ENCODE results near the gene ZNF816.

The ZNF816 gene

GRCh38 chr19:53007200-53007599 lies 44.5 kb upstream of the ZNF816 start:
- no peak for DNase-seq
- TF ChIP-seq CTCF (IDR thresholded peaks at IDR 0.05; ENCODE audit: low read depth, low read length) = no peak
- H3K9me3 ChIP-seq (ENCODE audit: severe bottlenecking) = no peaks in the 10 kb centered on the region
- H3K4me3 ChIP-seq (ENCODE audit: low read depth, low read length) = no peak overlapping the region
- no peak overlapping the region for H3K27ac ChIP-seq
- H3K27me3 ChIP-seq (ENCODE audit: insufficient read depth, low read depth, severe bottlenecking) = no peaks in the 10 kb centered on the region
- no peaks in the 10 kb centered on the region for H3K36me3 ChIP-seq

- Histone ChIP-seq H3K27me3 (ENCODE audit: insufficient read depth, low read depth, severe bottlenecking) (no peaks in the 10 kb centered on the region), H3K4me3 (ENCODE audit: low read depth, low read length) (no peak overlapping the region), H3K27ac (no peak overlapping the region), H3K36me3 (no peaks in the 10 kb centered on the region), H3K9me3 (ENCODE audit: severe bottlenecking) (no peaks in the 10 kb centered on the region)
- no peak for TF ChIP-seq CTCF (IDR thresholded peaks at IDR 0.05; ENCODE audit: low read depth, low read length)
- no peak for DNase-seq
Measured at GRCh38 chr19:53004242-53004641, 41.6 kb upstream of the ZNF816 start.

- Histone ChIP-seq H3K9me3 (ENCODE audit: severe bottlenecking) (no peaks in the 10 kb centered on the region), H3K27ac (no peak overlapping the region), H3K36me3 (no peaks in the 10 kb centered on the region), H3K27me3 (ENCODE audit: insufficient read depth, low read depth, severe bottlenecking) (no peaks in the 10 kb centered on the region), H3K4me3 (ENCODE audit: low read depth, low read length) (no peak overlapping the region)
- TF ChIP-seq CTCF (IDR thresholded peaks at IDR 0.05; ENCODE audit: low read depth, low read length) = no peak
- no peak for DNase-seq
Measured at GRCh38 chr19:53002479-53002878, 39.8 kb upstream of the ZNF816 start.

GRCh38 chr19:52997975-52998374 lies 35.3 kb upstream of the ZNF816 start:
- no peak overlapping the region for H3K4me3 ChIP-seq (ENCODE audit: low read depth, low read length)
- DNase-seq = no peak
- no peaks in the 10 kb centered on the region for H3K27me3 ChIP-seq (ENCODE audit: insufficient read depth, low read depth, severe bottlenecking)
- H3K9me3 ChIP-seq (ENCODE audit: severe bottlenecking) = peaks cover 2% of the 10 kb centered on the region
- no peaks in the 10 kb centered on the region for H3K36me3 ChIP-seq
- H3K27ac ChIP-seq = no peak overlapping the region
- no peak for TF ChIP-seq CTCF (IDR thresholded peaks at IDR 0.05; ENCODE audit: low read depth, low read length)

- H3K27me3 ChIP-seq (ENCODE audit: insufficient read depth, low read depth, severe bottlenecking) = no peaks in the 10 kb centered on the region
- H3K9me3 ChIP-seq (ENCODE audit: severe bottlenecking) = peaks cover 2% of the 10 kb centered on the region
- peaks cover 3% of the 10 kb centered on the region for H3K36me3 ChIP-seq
- H3K4me3 ChIP-seq (ENCODE audit: low read depth, low read length) = no peak overlapping the region
- no peak for TF ChIP-seq CTCF (IDR thresholded peaks at IDR 0.05; ENCODE audit: low read depth, low read length)
- H3K27ac ChIP-seq = no peak overlapping the region
- no peak for DNase-seq
Measured at GRCh38 chr19:52995711-52996110, 33.0 kb upstream of the ZNF816 start.

GRCh38 chr19:52993342-52994178 lies 30.9 kb upstream of the ZNF816 start:
- peak; percentile 44 for TF ChIP-seq CTCF (IDR thresholded peaks at IDR 0.05; ENCODE audit: low read depth, low read length)
- peak overlapping the region; percentile 61 for H3K4me3 ChIP-seq (ENCODE audit: low read depth, low read length)
- peaks cover 21% of the 10 kb centered on the region for H3K36me3 ChIP-seq
- DNase-seq = peak; percentile 91
- H3K27me3 ChIP-seq (ENCODE audit: insufficient read depth, low read depth, severe bottlenecking) = no peaks in the 10 kb centered on the region
- H3K27ac ChIP-seq = peak overlapping the region; percentile 93
- H3K9me3 ChIP-seq (ENCODE audit: severe bottlenecking) = peaks cover 2% of the 10 kb centered on the region
